AG09309 (cell line): ENCODE measurements around the gene ARFGAP3.

ENCODE experiments used
- DNase-seq: peaks from one replicate; pipeline ENCODE4 v3.0.0-alpha.2; 2010; ENCODE audit warnings: low read depth
- H3K4me3 ChIP-seq: 2 replicates; pipeline ENCODE4 v1.5.1; 2011; ENCODE audit warnings: mild to moderate bottlenecking, low read depth, low read length, moderate library complexity; ENCODE audit not compliant: control insufficient read depth
- CTCF ChIP-seq: IDR thresholded peaks from 2 replicates; pipeline ENCODE4 v1.5.1; 2011; ENCODE audit warnings: mild to moderate bottlenecking, low read depth, low read length, inconsistent platforms; ENCODE audit not compliant: insufficient read depth, control insufficient read depth; ENCODE audit errors: missing control alignments

The ARFGAP3 gene

GRCh38 chr22:42856865-42857704 is at the start of gene ARFGAP3:
ARFGAP3 (minus strand) TSS chr22:42857273; CDS start chr22:42857182, 91 bp downstream.
- H3K4me3 ChIP-seq, result peak within 1 kb of the TSS; percentile 78
- TF ChIP-seq CTCF, result no peak
- peak; percentile 61 for DNase-seq

GRCh38 chr22:42905702-42906183 is 48.7 kb upstream of the ARFGAP3 start:
- no peak for TF ChIP-seq CTCF
- H3K4me3 ChIP-seq, result no peak overlapping the region
- DNase-seq, result no peak

GRCh38 chr22:42905217-42905616 is 48.1 kb upstream of the ARFGAP3 start:
- TF ChIP-seq CTCF, result no peak
- no peak overlapping the region for H3K4me3 ChIP-seq
- DNase-seq, result no peak

GRCh38 chr22:42904050-42904449 is 47.0 kb upstream of the ARFGAP3 start:
- no peak overlapping the region for H3K4me3 ChIP-seq
- TF ChIP-seq CTCF, result no peak
- no peak for DNase-seq

- TF ChIP-seq CTCF, result no peak
- H3K4me3 ChIP-seq, result no peak overlapping the region
- DNase-seq, result no peak
Observed at GRCh38 chr22:42902875-42903510, 45.9 kb upstream of the ARFGAP3 start.

GRCh38 chr22:42901790-42902508 is 44.9 kb upstream of the ARFGAP3 start:
- TF ChIP-seq CTCF, result peak; percentile 37
- no peak for DNase-seq
- H3K4me3 ChIP-seq, result no peak overlapping the region
